GM12875 (cell line): ENCODE data around the gene TMEM175.

Experiments
- H3K4me3 ChIP-seq: one replicate; pipeline ENCODE4 v1.5.1; 2011; ENCODE audit warnings: low read depth, low read length, control low read depth
- TF ChIP-seq, protein P1 (sequence below): IDR thresholded peaks from 2 replicates; pipeline ENCODE4 v1.5.1; 2011; ENCODE audit warnings: low read depth, mild to moderate bottlenecking, control low read depth, inconsistent platforms, low read length, moderate library complexity, borderline replicate concordance; ENCODE audit not compliant: insufficient read depth

The TMEM175 gene

DNA sequence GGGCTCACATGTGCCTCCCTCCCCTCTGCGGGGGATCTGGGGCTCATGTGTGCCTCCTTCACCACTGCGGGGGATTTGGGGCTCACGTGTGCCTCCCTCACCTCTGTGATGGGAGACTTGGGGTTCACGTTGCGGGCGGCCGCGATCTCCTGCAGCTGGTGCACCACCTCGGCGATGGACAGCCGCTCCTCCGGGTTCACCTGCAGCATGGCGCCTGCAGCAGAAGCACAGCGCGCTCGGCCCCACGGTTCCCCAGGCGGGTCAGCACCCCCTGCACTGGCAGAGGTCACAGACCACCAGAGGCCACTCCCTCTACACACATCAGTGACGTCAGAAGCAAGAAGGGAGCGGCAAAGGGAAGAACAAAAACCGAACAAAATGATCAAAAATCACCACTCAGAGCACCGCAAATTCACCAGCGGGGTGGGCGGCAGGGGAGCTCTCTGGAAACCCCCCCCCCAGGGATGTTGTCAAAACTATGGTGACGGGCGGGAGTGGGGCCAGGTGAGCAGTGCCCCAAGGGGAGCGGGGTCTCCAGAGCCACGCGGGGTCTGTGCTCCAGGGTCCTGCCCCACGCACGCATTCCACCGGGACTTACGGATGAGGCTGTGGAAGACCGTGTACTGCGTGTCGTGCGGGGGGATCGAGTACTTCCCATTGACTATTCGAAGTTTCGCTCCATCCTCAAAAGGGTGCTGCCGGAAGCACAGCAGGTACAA, 38.8 kb upstream of the TMEM175 start:
- TF ChIP-seq, protein P1, sequence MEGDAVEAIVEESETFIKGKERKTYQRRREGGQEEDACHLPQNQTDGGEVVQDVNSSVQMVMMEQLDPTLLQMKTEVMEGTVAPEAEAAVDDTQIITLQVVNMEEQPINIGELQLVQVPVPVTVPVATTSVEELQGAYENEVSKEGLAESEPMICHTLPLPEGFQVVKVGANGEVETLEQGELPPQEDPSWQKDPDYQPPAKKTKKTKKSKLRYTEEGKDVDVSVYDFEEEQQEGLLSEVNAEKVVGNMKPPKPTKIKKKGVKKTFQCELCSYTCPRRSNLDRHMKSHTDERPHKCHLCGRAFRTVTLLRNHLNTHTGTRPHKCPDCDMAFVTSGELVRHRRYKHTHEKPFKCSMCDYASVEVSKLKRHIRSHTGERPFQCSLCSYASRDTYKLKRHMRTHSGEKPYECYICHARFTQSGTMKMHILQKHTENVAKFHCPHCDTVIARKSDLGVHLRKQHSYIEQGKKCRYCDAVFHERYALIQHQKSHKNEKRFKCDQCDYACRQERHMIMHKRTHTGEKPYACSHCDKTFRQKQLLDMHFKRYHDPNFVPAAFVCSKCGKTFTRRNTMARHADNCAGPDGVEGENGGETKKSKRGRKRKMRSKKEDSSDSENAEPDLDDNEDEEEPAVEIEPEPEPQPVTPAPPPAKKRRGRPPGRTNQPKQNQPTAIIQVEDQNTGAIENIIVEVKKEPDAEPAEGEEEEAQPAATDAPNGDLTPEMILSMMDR, result no peak
- H3K4me3 ChIP-seq, result no peak overlapping the region

DNA sequence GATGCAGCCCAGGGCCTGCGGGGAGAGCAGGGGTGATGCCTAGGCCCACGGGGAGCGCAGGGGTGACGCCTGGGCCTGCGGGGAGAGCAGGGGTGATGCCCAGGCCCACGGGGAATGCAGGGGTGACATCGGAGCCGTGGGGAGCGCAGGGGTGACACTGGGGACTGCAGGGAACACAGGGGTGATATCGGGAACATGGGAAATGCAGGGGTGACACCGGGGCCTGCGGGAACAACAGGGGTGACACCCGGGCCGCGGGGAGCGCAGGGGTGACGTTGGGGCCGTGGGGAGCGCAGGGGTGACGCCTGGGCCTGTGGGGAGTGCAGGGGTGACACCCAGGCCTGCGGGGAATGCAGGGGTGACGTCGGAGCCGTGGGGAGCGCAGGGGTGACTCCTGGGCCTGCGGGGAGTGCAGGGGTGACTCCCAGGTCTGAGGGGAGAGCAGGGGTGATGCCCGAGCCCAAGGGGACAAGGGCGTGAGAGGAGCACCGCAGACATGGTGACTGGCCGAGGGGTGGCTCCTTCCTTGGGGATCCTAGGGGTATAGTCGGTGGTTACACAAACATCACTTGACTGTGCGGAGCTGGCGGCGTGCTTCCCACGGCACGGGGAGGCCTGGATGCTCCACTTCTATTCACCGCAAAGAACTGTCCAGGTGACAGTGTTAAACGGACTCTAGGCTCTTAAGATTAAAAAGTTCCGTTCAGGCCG, 38.1 kb upstream of the TMEM175 start:
- TF ChIP-seq, protein P1, result no peak
- no peak overlapping the region for H3K4me3 ChIP-seq

DNA sequence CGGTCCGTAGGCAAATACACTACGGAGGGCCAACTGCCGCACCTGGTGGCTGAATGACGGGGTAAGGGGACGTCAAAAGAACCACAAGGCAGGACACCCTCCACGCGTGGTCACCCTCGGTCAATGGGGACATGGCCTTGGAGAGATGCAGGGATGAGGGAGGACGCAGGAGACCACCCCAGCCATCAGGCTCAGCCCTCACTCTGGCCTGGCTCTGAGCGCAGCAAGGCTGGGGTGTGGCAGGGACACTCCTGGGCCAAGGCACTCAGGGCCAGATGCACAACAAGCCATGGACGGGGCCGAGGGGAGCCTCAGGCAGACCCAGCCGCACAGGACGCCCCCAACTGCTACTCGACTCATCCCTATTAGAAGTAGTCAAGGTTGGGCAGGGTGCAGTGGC, 36.7 kb upstream of the TMEM175 start:
- H3K4me3 ChIP-seq, result no peak overlapping the region
- TF ChIP-seq, protein P1, result no peak

DNA sequence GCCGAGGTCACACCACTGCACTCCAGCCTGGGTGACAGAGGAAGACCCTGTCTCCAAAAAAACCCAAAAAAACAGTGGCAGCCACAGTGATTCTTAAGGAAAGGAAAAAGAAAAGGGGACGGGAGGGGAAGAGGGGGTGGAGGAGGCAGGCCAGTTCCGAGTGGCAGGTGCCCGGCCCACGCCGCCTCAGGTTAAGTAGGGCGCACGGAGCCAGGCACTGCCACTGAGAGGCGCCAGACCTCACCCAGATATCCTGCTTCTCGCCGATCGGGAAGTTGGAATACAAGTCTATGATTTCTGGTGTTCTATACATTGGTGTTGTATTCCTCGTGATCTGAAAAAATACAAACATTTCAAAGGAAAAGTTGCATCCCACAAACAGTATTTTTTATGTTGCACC, 36.0 kb upstream of the TMEM175 start:
- no peak overlapping the region for H3K4me3 ChIP-seq

DNA sequence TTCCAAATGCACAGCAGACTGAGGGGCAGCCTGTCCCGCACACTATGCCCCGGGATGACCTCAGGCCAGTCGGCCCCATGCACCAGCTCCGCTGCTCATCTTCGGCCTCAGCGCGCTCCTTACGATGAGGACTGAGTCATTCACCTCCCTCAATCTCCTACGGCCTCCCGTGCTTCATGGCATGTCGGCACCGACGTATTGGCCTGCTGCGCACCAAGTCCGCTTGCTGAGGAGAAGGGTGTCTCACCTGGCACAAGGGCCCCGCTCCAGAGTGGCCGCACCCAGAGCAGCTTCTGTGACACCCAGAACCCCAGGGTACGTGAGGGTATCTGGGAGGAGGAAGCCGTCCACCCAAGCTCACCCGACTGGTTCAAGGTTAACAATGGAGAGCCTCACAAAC, 35.6 kb upstream of the TMEM175 start:
- TF ChIP-seq, protein P1, result no peak

More for the DNA sequence above, 36.0 kb upstream of the TMEM175 start:
- TF ChIP-seq, protein P1, result 0 out of 2 replicates have a peak, but pooled peaks have one; percentile 4

DNA sequence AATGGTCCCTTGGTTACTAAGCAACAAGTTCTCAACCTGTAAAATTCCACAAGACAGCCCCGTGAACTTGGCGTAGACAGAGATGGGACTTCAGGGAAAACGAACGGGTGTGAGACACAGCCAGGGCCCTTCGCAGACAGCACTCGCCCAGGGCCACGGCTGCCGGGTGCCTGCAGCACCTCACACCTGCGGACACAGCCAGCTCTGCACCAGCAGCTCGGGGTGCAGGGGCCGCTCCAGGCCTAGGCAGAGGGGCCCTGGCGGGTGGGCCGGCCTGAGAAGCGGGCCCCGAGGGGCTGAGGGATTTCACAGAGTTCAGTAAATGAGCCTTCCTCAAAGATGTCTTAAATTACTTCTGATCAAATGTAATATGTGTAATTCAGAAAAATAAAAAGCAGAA, 34.1 kb upstream of the TMEM175 start:
- H3K4me3 ChIP-seq, result no peak overlapping the region
- TF ChIP-seq, protein P1, result no peak

More for the DNA sequence above, 35.6 kb upstream of the TMEM175 start:
- H3K4me3 ChIP-seq, result no peak overlapping the region
